ENCODE measurements around the gene MAP2K2.

- TF ChIP-seq HMGXB4 (CRISPR knock-in tag; IDR thresholded peaks at IDR 0.05) (no peak), E2F4 (CRISPR knock-in tag; IDR thresholded peaks at IDR 0.05; ENCODE audit: borderline replicate concordance, low read depth) (no peak), FOXK1 (CRISPR knock-in tag; IDR thresholded peaks at IDR 0.05) (no peak), NR2C2 (CRISPR knock-in tag; IDR thresholded peaks at IDR 0.05) (no peak), TCF7 (CRISPR knock-in tag; IDR thresholded peaks at IDR 0.05; ENCODE audit: low read depth) (no peak), CREM (CRISPR knock-in tag; IDR thresholded peaks at IDR 0.05) (no peak), CTCF (IDR thresholded peaks at IDR 0.05) (no peak), TEAD4 (CRISPR knock-in tag; IDR thresholded peaks at IDR 0.05) (no peak), SMAD3 (CRISPR knock-in tag; IDR thresholded peaks at IDR 0.05; ENCODE audit: borderline replicate concordance) (no peak), ESRRA (CRISPR knock-in tag; IDR thresholded peaks at IDR 0.05; ENCODE audit: borderline replicate concordance) (no peak)
- TF ChIP-seq, protein P1, sequence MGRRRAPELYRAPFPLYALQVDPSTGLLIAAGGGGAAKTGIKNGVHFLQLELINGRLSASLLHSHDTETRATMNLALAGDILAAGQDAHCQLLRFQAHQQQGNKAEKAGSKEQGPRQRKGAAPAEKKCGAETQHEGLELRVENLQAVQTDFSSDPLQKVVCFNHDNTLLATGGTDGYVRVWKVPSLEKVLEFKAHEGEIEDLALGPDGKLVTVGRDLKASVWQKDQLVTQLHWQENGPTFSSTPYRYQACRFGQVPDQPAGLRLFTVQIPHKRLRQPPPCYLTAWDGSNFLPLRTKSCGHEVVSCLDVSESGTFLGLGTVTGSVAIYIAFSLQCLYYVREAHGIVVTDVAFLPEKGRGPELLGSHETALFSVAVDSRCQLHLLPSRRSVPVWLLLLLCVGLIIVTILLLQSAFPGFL (CRISPR knock-in tag; IDR thresholded peaks at IDR 0.05; ENCODE audit: borderline replicate concordance), result no peak
Measured at GRCh38 chr19:4081441-4082129, 42.3 kb downstream of the MAP2K2 start.
